ENCODE results near the gene ATRNL1.

DNA sequence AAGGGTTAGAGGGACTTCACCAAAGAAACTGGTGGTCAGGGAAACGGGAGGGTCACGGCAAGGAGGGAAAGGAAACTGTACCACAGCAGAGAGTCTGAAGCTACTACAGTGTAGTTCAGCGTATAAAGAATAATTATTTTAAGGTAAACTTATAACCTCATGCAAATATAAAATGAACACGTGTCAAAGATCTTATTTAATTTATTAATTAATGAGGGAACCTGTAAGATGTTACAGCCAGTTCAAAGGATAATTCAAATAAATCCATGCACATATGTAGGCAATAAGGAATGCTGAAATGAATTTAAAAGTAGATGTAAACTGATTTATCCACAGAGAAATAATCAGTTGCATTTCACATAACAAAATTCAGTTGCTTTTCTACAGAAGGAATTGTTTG is 49.4 kb upstream of the ATRNL1 start:
- TF ChIP-seq, protein P1, sequence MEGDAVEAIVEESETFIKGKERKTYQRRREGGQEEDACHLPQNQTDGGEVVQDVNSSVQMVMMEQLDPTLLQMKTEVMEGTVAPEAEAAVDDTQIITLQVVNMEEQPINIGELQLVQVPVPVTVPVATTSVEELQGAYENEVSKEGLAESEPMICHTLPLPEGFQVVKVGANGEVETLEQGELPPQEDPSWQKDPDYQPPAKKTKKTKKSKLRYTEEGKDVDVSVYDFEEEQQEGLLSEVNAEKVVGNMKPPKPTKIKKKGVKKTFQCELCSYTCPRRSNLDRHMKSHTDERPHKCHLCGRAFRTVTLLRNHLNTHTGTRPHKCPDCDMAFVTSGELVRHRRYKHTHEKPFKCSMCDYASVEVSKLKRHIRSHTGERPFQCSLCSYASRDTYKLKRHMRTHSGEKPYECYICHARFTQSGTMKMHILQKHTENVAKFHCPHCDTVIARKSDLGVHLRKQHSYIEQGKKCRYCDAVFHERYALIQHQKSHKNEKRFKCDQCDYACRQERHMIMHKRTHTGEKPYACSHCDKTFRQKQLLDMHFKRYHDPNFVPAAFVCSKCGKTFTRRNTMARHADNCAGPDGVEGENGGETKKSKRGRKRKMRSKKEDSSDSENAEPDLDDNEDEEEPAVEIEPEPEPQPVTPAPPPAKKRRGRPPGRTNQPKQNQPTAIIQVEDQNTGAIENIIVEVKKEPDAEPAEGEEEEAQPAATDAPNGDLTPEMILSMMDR (IDR thresholded peaks at IDR 0.05) = no peak
- no peak for TF ChIP-seq POLR2A (IDR thresholded peaks at IDR 0.05)

All from prostate gland (tissue), 2 donors.